ENCODE data around the gene NUDT15. TPM values are rescaled to one million over a fixed set of nuclear protein-coding genes. Genes with fewer than 3 reads are reported as not detected.

The NUDT15 gene
- total RNA-seq, 4 donors from 2014 or later, result 5.0 to 8.0 (median 5.9) TPM

GRCh38 chr13:48040049-48040448 is 2.5 kb downstream of the NUDT15 start:
- TF ChIP-seq CTCF (IDR thresholded peaks at IDR 0.05) (no peak), POLR2AphosphoS5 (IDR thresholded peaks at IDR 0.05) (no peak), POLR2A (IDR thresholded peaks at IDR 0.05; ENCODE audit: low read depth) (no peak), EP300 (IDR thresholded peaks at IDR 0.05) (no peak)
- Histone ChIP-seq H3K4me3 (no peak overlapping the region), H3K4me1 (peaks cover 8 to 20% (median 18%) of the 10 kb centered on the region in 4 donors), H3K27ac (replicated peaks in 1 of 4) (no peak overlapping the region), H3K36me3 (peaks cover 0 to 21% (median 8%) of the 10 kb centered on the region in 4 donors), H3K9me3 (no peaks in the 10 kb centered on the region), H3K27me3 (no peaks in the 10 kb centered on the region)
- intact Hi-C loops (cut with DNase I), result loop anchor here (10.0 kb wide), 1 partner anchor 55 kb away; the partner anchor contains the start of gene MED4
- DNase-seq (ENCODE audit: extremely low spot score), result no peak

GRCh38 chr13:48040896-48041295 is 3.4 kb downstream of the NUDT15 start:
- H3K4me1 ChIP-seq, result peaks cover 8 to 20% (median 18%) of the 10 kb centered on the region in 4 donors
- intact Hi-C loops (cut with DNase I), result loop anchor here (10.0 kb wide), 1 partner anchor 54 kb away; the partner anchor contains the start of gene MED4
- no peak overlapping the region for H3K4me3 ChIP-seq
- no peaks in the 10 kb centered on the region for H3K9me3 ChIP-seq
- peaks cover 0 to 25% (median 8%) of the 10 kb centered on the region in 4 donors for H3K36me3 ChIP-seq
- H3K27me3 ChIP-seq, result no peaks in the 10 kb centered on the region
- TF ChIP-seq POLR2AphosphoS5 (IDR thresholded peaks at IDR 0.05) (no peak), EP300 (IDR thresholded peaks at IDR 0.05) (no peak), CTCF (IDR thresholded peaks at IDR 0.05) (no peak), POLR2A (IDR thresholded peaks at IDR 0.05; ENCODE audit: low read depth) (no peak)
- no peak for DNase-seq (ENCODE audit: extremely low spot score)
- no peak overlapping the region for H3K27ac ChIP-seq (replicated peaks in 1 of 4)
- 87% methylated on average over 1 of the region's 1 CpG for WGBS

GRCh38 chr13:48042894-48043293 is 5.4 kb downstream of the NUDT15 start:
- no peak overlapping the region for H3K4me3 ChIP-seq
- TF ChIP-seq POLR2A (IDR thresholded peaks at IDR 0.05; ENCODE audit: low read depth) (no peak), EP300 (IDR thresholded peaks at IDR 0.05) (no peak), CTCF (IDR thresholded peaks at IDR 0.05) (no peak), POLR2AphosphoS5 (IDR thresholded peaks at IDR 0.05) (no peak)
- H3K36me3 ChIP-seq, result peaks cover 0 to 27% (median 16%) of the 10 kb centered on the region in 4 donors
- intact Hi-C loops (cut with DNase I), result loop anchor here (10.0 kb wide), 1 partner anchor 52 kb away; the partner anchor contains the start of gene MED4
- no peak overlapping the region for H3K27ac ChIP-seq (replicated peaks in 1 of 4)
- WGBS, result 100% methylated on average over 2 of the region's 2 CpGs
- H3K4me1 ChIP-seq, result peaks cover 0 to 11% (median 9%) of the 10 kb centered on the region in 4 donors
- no peaks in the 10 kb centered on the region for H3K27me3 ChIP-seq
- DNase-seq (ENCODE audit: extremely low spot score), result no peak
- H3K9me3 ChIP-seq, result no peaks in the 10 kb centered on the region

DNA sequence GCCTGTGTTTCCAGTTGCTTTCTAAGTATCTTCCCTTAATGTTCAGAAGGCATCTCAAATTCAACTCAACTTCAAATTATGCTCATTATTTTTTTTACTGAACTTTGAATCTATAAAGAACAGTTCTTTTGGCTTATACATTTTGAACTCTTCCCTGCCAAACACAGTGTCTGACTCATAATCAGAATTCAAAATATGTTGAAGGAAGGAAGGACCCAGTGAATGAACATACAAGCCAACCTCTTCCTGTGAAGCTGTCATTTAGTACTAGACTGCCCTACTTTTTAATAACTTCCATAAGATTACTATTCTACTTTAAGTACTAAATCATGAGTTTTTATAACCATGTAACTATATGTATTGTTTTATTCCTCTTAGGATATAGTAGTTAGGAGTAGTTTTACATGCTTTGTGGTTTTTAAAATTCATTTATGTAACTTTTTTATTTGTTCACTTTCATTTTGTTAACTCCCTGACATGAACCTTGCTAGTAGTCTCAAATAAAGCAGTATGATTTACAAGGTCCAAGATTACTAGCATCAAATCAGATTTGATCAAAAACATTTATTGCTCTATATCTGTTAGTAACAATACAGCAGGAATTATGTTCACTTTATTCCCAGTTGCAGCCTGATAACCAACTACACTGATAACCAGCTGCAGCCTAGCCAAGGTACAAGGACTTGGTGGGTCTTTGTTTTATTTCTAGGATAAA is 6.4 kb downstream of the NUDT15 start:
- H3K27ac ChIP-seq (replicated peaks in 1 of 4), result no peak overlapping the region
- no peak for DNase-seq (ENCODE audit: extremely low spot score)
- intact Hi-C loops (cut with DNase I), result loop anchor here (10.0 kb wide), 1 partner anchor 51 kb away; the partner anchor contains the start of gene MED4

More for the DNA sequence above, 6.4 kb downstream of the NUDT15 start:
- no peak overlapping the region for H3K4me3 ChIP-seq
- H3K4me1 ChIP-seq, result peaks cover 0 to 1% (median 0%) of the 10 kb centered on the region in 4 donors
- no peak for TF ChIP-seq POLR2AphosphoS5 (IDR thresholded peaks at IDR 0.05)
- TF ChIP-seq EP300 (IDR thresholded peaks at IDR 0.05), result no peak
- no peak for TF ChIP-seq POLR2A (IDR thresholded peaks at IDR 0.05; ENCODE audit: low read depth)
- no peak for TF ChIP-seq CTCF (IDR thresholded peaks at IDR 0.05)
- no peaks in the 10 kb centered on the region for H3K27me3 ChIP-seq
- no peaks in the 10 kb centered on the region for H3K9me3 ChIP-seq
- H3K36me3 ChIP-seq, result peaks cover 0 to 37% (median 26%) of the 10 kb centered on the region in 4 donors

Data from esophagus muscularis mucosa (tissue), 4 donors.